ENCODE data around the gene ANKRD16. TPM values are rescaled to one million over a fixed set of nuclear protein-coding genes. Genes with fewer than 3 reads are reported as not detected.
A peak's percentile ranks its signal among the peaks of the same experiment; 100 is the strongest.

ANKRD16 gene
- total and polyA plus RNA-seq, 2 donors (not counting 1 experiment from before 2014, with no cell fraction given), result 10.9 to 12.6 TPM

DNA sequence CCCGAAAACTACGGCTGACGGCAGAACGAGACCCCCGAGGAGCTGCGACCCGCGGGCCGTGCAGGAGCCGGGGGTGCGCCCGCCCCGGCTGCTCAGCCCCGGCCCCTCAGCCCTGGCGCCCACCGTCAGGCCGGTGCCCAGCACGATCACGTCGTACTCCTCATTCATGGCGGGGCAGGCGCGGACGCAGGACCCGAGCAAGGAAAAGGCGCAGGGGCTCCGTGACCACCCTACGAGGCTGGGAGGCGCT, 76.7 kb downstream of the ANKRD16 start:
- peaks cover 26% of the 10 kb centered on the region for H4K20me1 ChIP-seq (ENCODE audit: control insufficient read depth, insufficient read depth, low read length, poor library complexity, severe bottlenecking)
- peaks cover 75% of the 10 kb centered on the region for H3K79me2 ChIP-seq (ENCODE audit: control insufficient read depth, insufficient read depth, low read length)
- ATAC-seq (ENCODE audit: low read depth) (no peak), DNase-seq (no peak)
- H3K4me1 ChIP-seq (ENCODE audit: control insufficient read depth in 2 of 2, insufficient read depth in 2 of 2, low read length in 2 of 2), result peaks cover 66 to 74% of the 10 kb centered on the region in 2 donors
- ChIA-PET CTCF (interaction anchor here (1.7 to 4.2 kb wide), 4 partner anchors 28 to 60 kb away, joined by 4 to 25 read pairs (median 18); no protein-coding TSS in a partner anchor), POLR2A (interaction anchor here (0.6 to 5.6 kb wide), 16 partner anchors 8 to 238 kb away, joined by 3 to 39 read pairs (median 6); partner anchors contain the start of genes ANKRD16, FBH1 and TASOR2)
- no peaks in the 10 kb centered on the region for H3K9me3 Mint-ChIP-seq (ENCODE audit: insufficient read depth)
- H3K4me3 Mint-ChIP-seq, result peak overlapping the region; percentile 91
- peak overlapping the region; percentile 88 for H2AFZ ChIP-seq (ENCODE audit: insufficient read depth, low read depth, low read length, poor library complexity, severe bottlenecking)
- no peaks in the 10 kb centered on the region for H3K27me3 ChIP-seq (replicated peaks in 1 of 4; ENCODE audit: control extremely low read depth in 1 of 4, control insufficient read depth in 3 of 4, insufficient read depth in 4 of 4, low read length in 3 of 4)
- H3K4me1 Mint-ChIP-seq, result peaks cover 76% of the 10 kb centered on the region
- peak overlapping the region; percentile 77 to 98 (median 93) for H3K4me3 ChIP-seq (ENCODE audit: control extremely low read depth in 1 of 5, extremely low read depth in 1 of 5, insufficient read depth in 1 of 5, low read depth in 2 of 5, low read length in 4 of 5)
- H3K4me2 ChIP-seq (replicated peaks; ENCODE audit: low read depth, low read length, poor library complexity, severe bottlenecking), result peak overlapping the region; percentile 82
- under 1% methylated on average over 28 of the region's 29 CpGs for WGBS (ENCODE audit: insufficient coverage)
- no peaks in the 10 kb centered on the region for H3K9me3 ChIP-seq (ENCODE audit: control extremely low read depth in 1 of 3, control insufficient read depth in 2 of 3, insufficient read depth in 1 of 3, low read length in 2 of 3)
- peak overlapping the region; percentile 89 to 94 for H3K27ac ChIP-seq (ENCODE audit: low read length in 2 of 2)
- H3K9ac ChIP-seq (ENCODE audit: low read length), result peak overlapping the region; percentile 95
- H3K27me3 Mint-ChIP-seq, result no peaks in the 10 kb centered on the region
- peak overlapping the region; percentile 96 for H3K27ac Mint-ChIP-seq
- TF ChIP-seq EZH2 (IDR thresholded peaks at IDR 0.05; ENCODE audit: borderline replicate concordance, insufficient read depth, low read depth, low read length, poor library complexity, severe bottlenecking) (no peak), CTCF (IDR thresholded peaks at IDR 0.05) (no peak)
- peaks cover 2 to 7% of the 10 kb centered on the region in 2 experiments for H3K36me3 ChIP-seq (replicated peaks in 1 of 2; ENCODE audit: control extremely low read depth in 1 of 2, control insufficient read depth in 1 of 2, extremely low read depth in 1 of 2, insufficient read depth in 2 of 2, low read length in 1 of 2)
- intact Hi-C loops (cut with micrococcal nuclease), result loop anchor here (1.0 to 10.0 kb wide), 9 partner anchors 27 to 366 kb away; partner anchors contain the start of genes ANKRD16, IL15RA and TASOR2

Data from B cell (primary cell).